Measurements from ENCODE around the gene FAM50A.

FAM50A gene

GRCh38 chrX:154463611-154464220 lies 19.8 kb downstream of the FAM50A start:
- no peak overlapping the region for H3K4me3 ChIP-seq (ENCODE audit: low read depth, low read length)

GRCh38 chrX:154464806-154465365 lies 20.9 kb downstream of the FAM50A start:
- H3K4me3 ChIP-seq (ENCODE audit: low read depth, low read length), result no peak overlapping the region

- H3K4me3 ChIP-seq (ENCODE audit: low read depth, low read length), result no peak overlapping the region
Observed at GRCh38 chrX:154465601-154466000, 21.7 kb downstream of the FAM50A start.

- no peak overlapping the region for H3K4me3 ChIP-seq (ENCODE audit: low read depth, low read length)
Observed at GRCh38 chrX:154466036-154466435, 22.1 kb downstream of the FAM50A start.

GRCh38 chrX:154466907-154467306 lies 23.0 kb downstream of the FAM50A start:
- H3K4me3 ChIP-seq (ENCODE audit: low read depth, low read length), result no peak overlapping the region

DNA sequence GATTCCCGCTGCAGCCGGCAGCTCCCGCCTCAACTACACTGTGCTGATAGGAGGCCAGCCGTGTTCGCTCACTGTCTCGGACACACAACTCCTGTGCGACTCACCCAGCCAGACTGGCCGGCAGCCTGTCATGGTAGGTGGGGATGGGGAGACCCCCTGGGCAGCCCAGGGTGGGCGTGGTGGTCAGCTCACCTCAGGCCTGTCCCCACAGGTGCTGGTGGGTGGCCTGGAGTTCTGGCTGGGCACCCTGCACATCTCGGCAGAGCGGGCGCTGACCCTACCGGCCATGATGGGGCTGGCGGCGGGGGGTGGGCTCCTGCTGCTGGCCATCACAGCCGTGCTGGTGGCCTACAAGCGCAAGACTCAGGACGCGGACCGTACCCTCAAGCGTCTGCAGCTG lies 23.6 kb downstream of the FAM50A start:
- H3K4me3 ChIP-seq (ENCODE audit: low read depth, low read length), result no peak overlapping the region

DNA sequence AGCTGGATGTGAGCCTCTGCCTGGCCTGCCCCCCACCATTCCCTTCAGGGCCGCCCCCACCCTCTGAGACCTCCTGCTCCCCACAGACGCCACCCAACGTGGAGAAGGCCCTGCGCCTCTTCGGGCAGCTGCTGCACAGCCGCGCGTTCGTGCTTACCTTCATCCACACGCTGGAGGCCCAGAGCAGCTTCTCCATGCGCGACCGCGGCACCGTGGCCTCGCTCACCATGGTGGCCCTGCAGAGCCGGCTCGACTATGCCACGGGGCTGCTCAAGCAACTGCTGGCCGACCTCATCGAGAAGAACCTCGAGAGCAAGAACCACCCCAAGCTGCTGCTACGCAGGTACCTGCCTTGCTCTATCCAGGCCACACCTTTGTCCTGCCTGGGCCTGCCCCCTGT lies 24.3 kb downstream of the FAM50A start:
- H3K4me3 ChIP-seq (ENCODE audit: low read depth, low read length), result no peak overlapping the region

DNA sequence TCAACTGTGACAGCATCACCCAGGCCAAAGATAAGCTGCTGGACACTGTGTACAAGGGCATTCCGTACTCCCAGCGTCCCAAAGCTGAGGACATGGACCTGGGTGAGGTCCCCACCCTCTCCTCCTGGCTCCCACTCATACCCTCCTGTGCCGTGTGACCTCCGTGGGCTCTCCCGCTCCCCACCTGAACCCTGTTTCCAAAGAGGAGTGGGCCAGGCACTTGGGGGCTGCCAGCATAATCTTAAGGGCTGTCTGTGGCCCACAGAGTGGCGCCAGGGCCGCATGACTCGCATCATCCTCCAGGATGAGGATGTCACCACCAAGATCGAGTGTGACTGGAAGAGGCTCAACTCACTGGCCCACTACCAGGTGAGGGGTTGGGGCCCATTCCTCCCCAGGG lies 25.2 kb downstream of the FAM50A start:
- H3K4me3 ChIP-seq (ENCODE audit: low read depth, low read length), result no peak overlapping the region

GRCh38 chrX:154469880-154470279 lies 25.9 kb downstream of the FAM50A start:
- no peak overlapping the region for H3K4me3 ChIP-seq (ENCODE audit: low read depth, low read length)

DNA sequence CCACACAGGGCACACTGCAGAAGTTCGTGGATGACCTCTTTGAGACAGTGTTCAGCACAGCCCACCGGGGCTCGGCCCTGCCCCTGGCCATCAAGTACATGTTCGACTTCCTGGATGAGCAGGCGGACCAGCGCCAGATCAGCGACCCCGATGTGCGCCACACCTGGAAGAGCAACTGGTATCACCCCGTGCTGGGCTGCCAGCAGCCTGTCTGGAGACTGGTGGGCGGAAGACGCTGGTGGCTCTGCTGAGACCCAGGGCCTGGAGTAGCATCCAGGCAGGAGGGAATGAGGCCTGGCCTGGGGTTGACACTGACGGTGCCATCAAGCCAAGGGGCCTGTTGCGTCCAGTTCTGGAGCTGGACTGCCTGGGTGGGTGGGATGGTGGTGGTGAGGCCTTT lies 26.5 kb downstream of the FAM50A start:
- H3K4me3 ChIP-seq (ENCODE audit: low read depth, low read length), result no peak overlapping the region

DNA sequence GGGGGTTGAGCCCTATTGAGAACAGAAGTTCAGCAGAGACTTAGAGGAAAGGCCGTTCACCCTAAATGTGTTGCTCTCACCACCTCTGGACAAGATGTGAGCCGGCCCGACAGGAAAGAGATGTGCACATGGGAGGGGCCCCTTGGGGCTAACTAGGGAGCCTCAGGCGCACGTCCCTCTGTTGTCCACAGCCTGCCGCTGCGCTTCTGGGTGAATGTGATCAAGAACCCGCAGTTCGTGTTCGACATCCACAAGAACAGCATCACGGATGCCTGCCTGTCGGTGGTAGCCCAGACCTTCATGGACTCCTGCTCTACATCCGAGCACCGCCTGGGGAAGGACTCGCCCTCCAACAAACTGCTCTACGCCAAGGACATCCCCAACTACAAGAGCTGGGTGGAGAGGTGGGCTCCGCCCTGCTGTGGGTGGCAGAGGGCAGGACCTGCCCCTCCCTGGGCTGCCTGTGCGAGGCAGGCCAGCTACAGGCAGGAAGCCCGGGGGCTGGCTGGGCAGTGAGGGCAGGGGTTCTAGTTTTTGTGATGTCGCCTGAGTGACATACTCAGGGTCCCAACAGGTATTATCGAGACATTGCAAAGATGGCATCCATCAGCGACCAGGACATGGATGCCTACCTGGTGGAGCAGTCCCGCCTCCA lies 27.1 kb downstream of the FAM50A start:
- no peak overlapping the region for H3K4me3 ChIP-seq (ENCODE audit: low read depth, low read length)

GRCh38 chrX:154471839-154472684 lies 28.1 kb downstream of the FAM50A start:
- no peak overlapping the region for H3K4me3 ChIP-seq (ENCODE audit: low read depth, low read length)

GRCh38 chrX:154472685-154473632 lies 29.0 kb downstream of the FAM50A start:
- no peak overlapping the region for H3K4me3 ChIP-seq (ENCODE audit: low read depth, low read length)

GRCh38 chrX:154473683-154474082 lies 29.7 kb downstream of the FAM50A start:
- H3K4me3 ChIP-seq (ENCODE audit: low read depth, low read length), result no peak overlapping the region

- H3K4me3 ChIP-seq (ENCODE audit: low read depth, low read length), result no peak overlapping the region
Observed at GRCh38 chrX:154476821-154477220, 32.9 kb downstream of the FAM50A start.

- peak overlapping the region; percentile 21 for H3K4me3 ChIP-seq (ENCODE audit: low read depth, low read length)
Observed at GRCh38 chrX:154477891-154478477, 34.0 kb downstream of the FAM50A start.

DNA sequence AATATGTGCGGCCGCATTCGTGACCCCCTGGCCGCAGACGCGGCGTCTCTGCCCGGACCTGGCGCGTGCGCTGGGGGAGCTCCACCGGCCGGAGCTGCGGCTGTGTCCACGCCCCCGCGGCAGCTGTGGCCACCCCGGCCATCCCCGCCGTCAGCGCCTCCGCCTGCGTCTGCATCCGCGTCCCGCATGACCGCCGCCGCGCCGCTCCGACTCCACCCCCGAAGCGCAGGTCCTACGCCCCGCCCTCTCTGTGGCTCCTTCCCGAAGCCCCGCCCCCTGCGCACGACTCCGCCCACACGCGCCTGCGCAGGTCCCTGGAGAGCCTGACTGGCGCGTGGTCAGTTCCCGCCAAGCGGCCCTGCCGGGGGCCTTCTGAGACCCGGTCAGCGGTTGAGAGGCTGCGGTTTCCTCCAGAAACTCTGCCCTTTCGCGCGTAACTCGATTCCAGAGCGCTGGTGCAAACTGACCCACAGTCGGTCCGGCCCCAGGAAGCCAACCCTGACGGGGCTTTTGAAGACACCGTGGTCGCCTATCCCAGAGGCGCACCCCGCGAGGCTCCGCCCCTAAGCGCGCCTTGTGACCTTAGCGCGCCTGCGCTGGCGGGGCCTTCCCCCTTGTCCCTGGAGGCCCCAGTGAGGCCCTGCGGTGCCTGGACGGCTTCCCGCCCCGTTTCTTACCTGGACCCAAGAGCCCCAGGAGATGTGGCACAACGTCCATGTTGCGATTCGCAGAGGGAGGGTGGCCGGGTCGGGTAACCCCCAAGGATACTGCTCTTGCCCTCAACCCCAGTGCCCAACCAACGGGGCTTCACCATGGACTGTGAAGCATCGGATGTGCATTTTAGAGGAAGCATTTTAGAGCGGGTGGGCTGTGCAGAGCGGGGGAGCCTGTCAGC lies 35.0 kb downstream of the FAM50A start, which contains the start of gene LAGE3:
TSS of gene LAGE3 (minus strand) at position 554 of the 895 bp plus-strand sequence. CDS start at position 188, 366 bp downstream.
- peak within 1 kb of the TSS; percentile 21 for H3K4me3 ChIP-seq (ENCODE audit: low read depth, low read length)

DNA sequence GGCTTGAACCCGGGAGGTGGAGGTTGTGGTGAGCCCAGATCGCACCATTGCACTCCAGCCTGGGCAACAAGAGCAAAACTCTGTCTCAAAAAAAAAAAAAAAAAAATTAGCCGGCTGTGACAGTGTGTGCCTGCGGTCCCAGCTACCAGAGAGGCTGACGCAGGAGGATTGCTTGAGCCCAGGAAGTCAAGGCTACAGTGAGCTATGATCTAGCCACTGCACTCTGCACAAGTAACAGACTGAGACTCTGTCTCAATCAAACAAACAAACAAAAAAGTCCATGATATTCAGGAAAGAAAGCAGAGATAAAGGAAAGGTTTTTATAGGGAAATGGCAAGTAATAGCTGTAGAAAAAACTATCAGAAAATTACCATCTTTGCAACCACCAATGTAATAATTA lies 37.3 kb downstream of the FAM50A start:
- no peak overlapping the region for H3K4me3 ChIP-seq (ENCODE audit: low read depth, low read length)
